Measurements from ENCODE around the gene STRBP. TPM values are rescaled to one million over a fixed set of nuclear protein-coding genes. Genes with fewer than 3 reads are reported as not detected.

STRBP gene
- total RNA-seq, 1 experiment from 2014 or later: 96.3 TPM

- Mint-ChIP-seq H3K27ac (peak overlapping the region; percentile 34; the same call in 1 of the 2 replicates), H3K36me3 (peaks cover 53% of the 10 kb centered on the region), H3K27me3 (ENCODE audit: low read depth) (no peaks in the 10 kb centered on the region), H3K4me3 (no peak overlapping the region), H3K4me1 (peaks cover 18% of the 10 kb centered on the region), H3K9me3 (no peaks in the 10 kb centered on the region)
- no peak for TF ChIP-seq ATF3 (CRISPR knock-in tag; conservative IDR thresholded peaks at IDR 0.05)
- TF ChIP-seq ZNF396 (CRISPR knock-in tag; IDR thresholded peaks at IDR 0.05; ENCODE audit: borderline replicate concordance): no peak
- TF ChIP-seq OVOL2 (CRISPR knock-in tag; IDR thresholded peaks at IDR 0.05; ENCODE audit: borderline replicate concordance): no peak
- TF ChIP-seq SMAD4 (CRISPR knock-in tag; IDR thresholded peaks at IDR 0.05): no peak
- TF ChIP-seq NR2C2 (CRISPR knock-in tag; IDR thresholded peaks at IDR 0.05): no peak
- TF ChIP-seq TP53 (CRISPR knock-in tag; IDR thresholded peaks at IDR 0.05): no peak
- TF ChIP-seq, protein P1, sequence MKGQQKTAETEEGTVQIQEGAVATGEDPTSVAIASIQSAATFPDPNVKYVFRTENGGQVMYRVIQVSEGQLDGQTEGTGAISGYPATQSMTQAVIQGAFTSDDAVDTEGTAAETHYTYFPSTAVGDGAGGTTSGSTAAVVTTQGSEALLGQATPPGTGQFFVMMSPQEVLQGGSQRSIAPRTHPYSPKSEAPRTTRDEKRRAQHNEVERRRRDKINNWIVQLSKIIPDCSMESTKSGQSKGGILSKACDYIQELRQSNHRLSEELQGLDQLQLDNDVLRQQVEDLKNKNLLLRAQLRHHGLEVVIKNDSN (CRISPR knock-in tag; IDR thresholded peaks at IDR 0.05): no peak
- TF ChIP-seq ZNF532 (CRISPR knock-in tag; IDR thresholded peaks at IDR 0.05; ENCODE audit: borderline replicate concordance): no peak
- no peak for TF ChIP-seq TCF7 (CRISPR knock-in tag; IDR thresholded peaks at IDR 0.05; ENCODE audit: low read depth)
- no peak for TF ChIP-seq NFYB (CRISPR knock-in tag; conservative IDR thresholded peaks at IDR 0.05; ENCODE audit: low read depth)
- TF ChIP-seq IRF2 (CRISPR knock-in tag; IDR thresholded peaks at IDR 0.05; ENCODE audit: borderline replicate concordance, low read depth): no peak
- TF ChIP-seq NR3C1 (CRISPR knock-in tag; conservative IDR thresholded peaks at IDR 0.05; ENCODE audit: low read depth): no peak
- TF ChIP-seq FOXP1 (CRISPR knock-in tag; IDR thresholded peaks at IDR 0.05; ENCODE audit: borderline replicate concordance): no peak
- ATAC-seq: no peak
- DNase-seq (ENCODE audit: low spot score): no peak
- ChIA-PET POLR2A (no interaction called here), CTCF (interaction anchor here (0.7 kb wide), 1 partner anchor 146 kb away, joined by 4 read pairs; no protein-coding TSS in a partner anchor)
These were observed 178.6 kb downstream of the STRBP start for GRCh38 chr9:123089790-123090189.

GRCh38 chr9:123089040-123089439, 179.3 kb downstream of the STRBP start:
- POLR2A ChIA-PET: no interaction called here
- DNase-seq (ENCODE audit: low spot score) (no peak), ATAC-seq (no peak)
- H3K4me1 Mint-ChIP-seq: peaks cover 25% of the 10 kb centered on the region
- TF ChIP-seq ATF6 (CRISPR knock-in tag; IDR thresholded peaks at IDR 0.05): no peak
- TF ChIP-seq ZNF512 (CRISPR knock-in tag; IDR thresholded peaks at IDR 0.05; ENCODE audit: borderline replicate concordance): no peak
- TF ChIP-seq, protein P2, sequence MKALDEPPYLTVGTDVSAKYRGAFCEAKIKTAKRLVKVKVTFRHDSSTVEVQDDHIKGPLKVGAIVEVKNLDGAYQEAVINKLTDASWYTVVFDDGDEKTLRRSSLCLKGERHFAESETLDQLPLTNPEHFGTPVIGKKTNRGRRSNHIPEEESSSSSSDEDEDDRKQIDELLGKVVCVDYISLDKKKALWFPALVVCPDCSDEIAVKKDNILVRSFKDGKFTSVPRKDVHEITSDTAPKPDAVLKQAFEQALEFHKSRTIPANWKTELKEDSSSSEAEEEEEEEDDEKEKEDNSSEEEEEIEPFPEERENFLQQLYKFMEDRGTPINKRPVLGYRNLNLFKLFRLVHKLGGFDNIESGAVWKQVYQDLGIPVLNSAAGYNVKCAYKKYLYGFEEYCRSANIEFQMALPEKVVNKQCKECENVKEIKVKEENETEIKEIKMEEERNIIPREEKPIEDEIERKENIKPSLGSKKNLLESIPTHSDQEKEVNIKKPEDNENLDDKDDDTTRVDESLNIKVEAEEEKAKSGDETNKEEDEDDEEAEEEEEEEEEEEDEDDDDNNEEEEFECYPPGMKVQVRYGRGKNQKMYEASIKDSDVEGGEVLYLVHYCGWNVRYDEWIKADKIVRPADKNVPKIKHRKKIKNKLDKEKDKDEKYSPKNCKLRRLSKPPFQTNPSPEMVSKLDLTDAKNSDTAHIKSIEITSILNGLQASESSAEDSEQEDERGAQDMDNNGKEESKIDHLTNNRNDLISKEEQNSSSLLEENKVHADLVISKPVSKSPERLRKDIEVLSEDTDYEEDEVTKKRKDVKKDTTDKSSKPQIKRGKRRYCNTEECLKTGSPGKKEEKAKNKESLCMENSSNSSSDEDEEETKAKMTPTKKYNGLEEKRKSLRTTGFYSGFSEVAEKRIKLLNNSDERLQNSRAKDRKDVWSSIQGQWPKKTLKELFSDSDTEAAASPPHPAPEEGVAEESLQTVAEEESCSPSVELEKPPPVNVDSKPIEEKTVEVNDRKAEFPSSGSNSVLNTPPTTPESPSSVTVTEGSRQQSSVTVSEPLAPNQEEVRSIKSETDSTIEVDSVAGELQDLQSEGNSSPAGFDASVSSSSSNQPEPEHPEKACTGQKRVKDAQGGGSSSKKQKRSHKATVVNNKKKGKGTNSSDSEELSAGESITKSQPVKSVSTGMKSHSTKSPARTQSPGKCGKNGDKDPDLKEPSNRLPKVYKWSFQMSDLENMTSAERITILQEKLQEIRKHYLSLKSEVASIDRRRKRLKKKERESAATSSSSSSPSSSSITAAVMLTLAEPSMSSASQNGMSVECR (CRISPR knock-in tag; IDR thresholded peaks at IDR 0.05; ENCODE audit: borderline replicate concordance): no peak
- TF ChIP-seq TCF7 (CRISPR knock-in tag; IDR thresholded peaks at IDR 0.05; ENCODE audit: low read depth): no peak
- no peak for TF ChIP-seq ETV6 (CRISPR knock-in tag; IDR thresholded peaks at IDR 0.05)
- TF ChIP-seq, protein P1 (CRISPR knock-in tag; IDR thresholded peaks at IDR 0.05): no peak
- TF ChIP-seq MXD4 (CRISPR knock-in tag; IDR thresholded peaks at IDR 0.05; ENCODE audit: borderline replicate concordance): no peak
- peaks cover 58% of the 10 kb centered on the region for H3K36me3 Mint-ChIP-seq
- CTCF ChIA-PET: interaction anchor here (0.9 to 1.5 kb wide), 2 partner anchors 9 to 260 kb away, joined by 3 read pairs; no protein-coding TSS in a partner anchor
- no peaks in the 10 kb centered on the region for H3K27me3 Mint-ChIP-seq (ENCODE audit: low read depth)
- H3K9me3 Mint-ChIP-seq: no peaks in the 10 kb centered on the region
- H3K4me3 Mint-ChIP-seq: no peak overlapping the region
- no peak overlapping the region for H3K27ac Mint-ChIP-seq
